Stimulated activated CD4-positive, alpha-beta T cell treated with anti-CD3 and anti-CD28 coated beads, Interleukin-1b, Interleukin-23, amount 100 ng/mL, for 48 hours (primary cell): ENCODE results near the gene SP9.

Experiments
- DNase-seq: peaks from one replicate; pipeline ENCODE4 v3.0.0-alpha.2; 2020

Gene SP9

DNA sequence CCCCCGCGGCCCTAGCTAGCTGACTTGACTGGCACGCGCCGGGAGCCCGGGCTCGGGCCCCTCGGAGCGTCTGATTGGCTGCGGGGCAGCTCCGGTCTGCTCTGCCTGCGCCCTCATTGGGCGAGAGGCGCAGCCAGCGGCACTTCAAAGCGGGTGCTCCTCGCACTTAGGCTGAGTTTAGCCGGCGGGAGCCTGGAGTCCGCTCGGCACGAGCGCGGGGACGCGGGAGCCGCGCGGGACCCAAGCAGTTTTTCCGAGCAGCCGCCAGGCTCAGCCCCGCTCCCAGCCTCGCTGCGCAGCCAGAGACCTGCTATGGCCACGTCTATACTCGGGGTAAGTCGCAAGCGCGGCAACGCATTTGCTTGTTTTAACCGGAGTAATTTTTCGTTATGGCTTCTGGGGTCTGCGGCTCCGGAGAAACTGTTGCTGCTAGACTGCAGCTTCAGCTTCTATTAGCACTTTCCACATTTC, at the start of gene SP9:
Gene SP9, plus strand, starts transcription at position 174 of the 471 bp plus-strand sequence. Its CDS starts 139 bp downstream, at position 313.
- no peak for DNase-seq

- no peak for DNase-seq
Measured at GRCh38 chr2:174286172-174286571, 48.6 kb upstream of the SP9 start.

DNA sequence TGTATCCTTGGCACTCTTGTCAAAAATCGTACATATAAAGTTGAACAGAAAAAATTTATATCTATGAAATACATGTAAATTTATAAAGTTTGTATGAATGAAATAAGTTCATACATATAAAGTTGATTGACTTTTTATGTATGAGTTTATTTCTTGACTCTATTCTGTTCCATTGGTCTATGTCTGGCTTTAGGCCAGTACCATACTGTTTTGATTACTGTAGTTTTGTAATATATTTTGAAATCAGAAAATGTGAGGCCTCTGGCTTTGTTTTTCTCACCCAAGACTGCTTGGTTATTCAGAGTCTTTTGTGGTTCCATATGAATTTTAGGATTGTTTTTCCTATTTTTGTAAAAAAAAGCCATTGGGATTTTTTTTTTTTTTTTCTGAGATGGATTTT, 41.8 kb upstream of the SP9 start:
- DNase-seq, result no peak

DNA sequence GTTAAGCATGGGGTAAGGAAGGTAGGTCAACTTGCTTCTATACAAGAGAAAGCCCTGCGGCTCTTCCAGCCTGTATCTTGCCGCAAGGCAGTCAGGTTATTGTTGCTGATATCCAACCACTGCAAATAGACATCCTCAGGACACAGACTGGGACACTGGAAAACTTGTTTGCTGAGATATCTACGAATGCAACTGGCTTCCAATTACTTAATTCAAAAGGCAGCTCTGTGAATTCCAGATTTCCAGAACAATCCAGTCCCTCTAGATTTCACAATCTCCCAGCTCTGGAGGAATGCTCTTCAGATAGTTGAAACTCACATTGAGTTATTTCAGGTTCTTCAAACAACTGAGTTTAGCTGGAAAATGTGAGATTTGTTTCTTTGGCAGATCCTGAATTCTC, 34.6 kb upstream of the SP9 start:
- no peak for DNase-seq

DNA sequence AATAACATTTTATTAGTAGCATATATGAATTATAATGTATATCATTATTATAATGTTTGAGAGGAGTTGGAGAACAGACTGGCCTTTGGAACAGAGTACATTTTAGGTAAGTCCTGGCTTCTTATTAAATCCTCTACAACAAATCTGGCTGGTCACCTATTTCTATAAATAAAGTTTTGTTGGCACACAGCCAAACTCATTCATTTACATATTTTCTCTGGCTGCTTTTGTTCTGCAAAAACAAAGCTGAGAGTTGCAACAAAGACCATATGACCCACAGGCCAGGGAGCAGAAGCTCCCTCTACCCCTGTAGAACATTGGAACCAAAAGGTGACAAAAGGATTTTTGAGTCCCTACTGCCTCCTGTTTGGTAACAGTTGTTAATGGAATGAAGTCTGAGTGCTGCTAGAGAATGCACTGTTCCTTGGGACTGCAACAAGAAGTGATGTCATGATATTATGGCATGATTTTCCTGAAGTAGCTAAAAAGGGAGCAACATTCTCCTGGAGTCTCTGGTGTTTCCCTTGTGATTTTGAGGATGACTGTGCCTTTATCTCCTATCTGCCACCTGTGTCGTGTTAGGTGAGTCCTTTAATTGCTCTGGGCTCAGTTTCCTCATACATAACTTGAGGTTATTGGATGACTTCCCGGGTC, 22.0 kb upstream of the SP9 start:
- no peak for DNase-seq

DNA sequence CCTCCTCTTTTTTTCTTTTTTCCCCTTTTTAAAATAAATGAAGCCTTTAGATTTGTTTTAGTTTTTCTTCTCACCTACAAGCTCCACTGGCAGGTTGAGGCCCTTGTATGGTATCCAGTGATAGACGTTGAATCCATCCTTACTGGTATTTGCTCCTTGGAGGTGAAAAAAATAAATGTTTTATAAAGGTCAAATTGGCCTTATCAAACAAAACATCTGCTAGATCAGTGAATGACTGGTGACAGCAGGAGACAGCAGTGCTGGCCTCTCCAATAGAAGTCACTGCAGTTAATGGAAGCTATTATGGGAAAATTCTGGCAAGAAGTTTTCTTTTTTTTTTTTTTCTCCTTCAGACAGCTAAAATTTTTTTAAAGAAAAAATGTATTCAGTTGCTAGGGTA, 12.6 kb upstream of the SP9 start:
- no peak for DNase-seq

DNA sequence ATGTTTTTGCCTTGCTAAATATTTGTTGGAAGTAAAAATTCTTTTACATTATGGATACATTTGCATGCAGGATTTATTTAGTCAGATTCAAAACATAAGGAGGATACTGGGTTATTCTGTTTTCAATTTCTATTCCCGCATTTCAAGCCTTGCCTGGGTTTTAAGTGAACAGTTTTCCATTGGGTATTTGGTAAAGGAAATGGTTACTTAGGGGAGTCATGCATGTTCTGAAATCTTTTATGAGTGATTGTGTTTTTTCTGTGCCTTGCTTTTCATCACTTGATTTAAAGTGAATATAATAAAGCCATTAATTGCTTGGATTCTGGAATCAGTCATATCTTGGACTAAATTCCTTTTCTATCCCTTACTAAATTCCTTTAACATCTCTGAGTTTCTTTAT, 12.0 kb upstream of the SP9 start:
- DNase-seq, result no peak

GRCh38 chr2:174324530-174324929, 10.2 kb upstream of the SP9 start:
- no peak for DNase-seq

- no peak for DNase-seq
Measured at GRCh38 chr2:174325373-174326160, 9.2 kb upstream of the SP9 start.

GRCh38 chr2:174326161-174327020, 8.4 kb upstream of the SP9 start:
- no peak for DNase-seq

DNA sequence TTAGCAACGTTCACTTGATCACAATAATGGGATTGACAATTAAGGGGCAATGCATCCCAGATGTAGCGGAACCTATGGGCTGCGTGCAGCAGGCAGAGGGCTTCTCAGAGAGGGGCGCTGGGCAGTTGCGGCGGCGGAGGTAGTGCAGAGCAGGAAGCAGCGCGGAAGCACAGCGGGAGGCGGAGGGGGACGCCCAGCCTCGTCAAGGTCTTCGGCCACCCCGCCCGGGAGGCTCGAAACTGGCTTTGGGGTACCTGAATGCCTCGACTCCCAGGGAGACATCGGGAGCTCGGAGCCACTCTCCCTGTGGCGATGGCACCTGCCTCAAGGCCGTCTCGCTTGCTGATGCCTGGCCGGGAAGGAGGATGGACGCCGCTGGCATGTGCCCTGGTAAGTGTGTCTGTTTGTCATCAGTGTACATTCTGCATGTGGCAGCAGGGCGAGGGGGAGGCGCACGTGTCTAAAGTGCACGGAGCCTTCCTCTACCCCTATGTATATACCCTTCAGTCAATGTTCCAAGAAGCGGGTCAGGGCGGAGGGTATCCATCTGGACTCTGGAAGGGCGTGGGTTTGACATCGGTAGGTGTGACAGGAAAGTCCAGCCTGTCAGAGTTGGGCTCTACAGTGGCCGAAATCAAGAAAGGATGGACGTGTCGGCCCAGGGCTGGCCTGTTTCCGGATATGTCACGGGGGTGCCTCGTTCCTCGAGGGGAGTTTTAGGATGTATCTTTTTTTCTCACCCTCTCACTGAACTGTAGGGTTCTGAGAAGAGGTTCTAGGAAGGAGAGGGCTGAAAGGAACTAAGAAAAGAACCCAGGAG, 7.5 kb upstream of the SP9 start:
- DNase-seq, result no peak

DNA sequence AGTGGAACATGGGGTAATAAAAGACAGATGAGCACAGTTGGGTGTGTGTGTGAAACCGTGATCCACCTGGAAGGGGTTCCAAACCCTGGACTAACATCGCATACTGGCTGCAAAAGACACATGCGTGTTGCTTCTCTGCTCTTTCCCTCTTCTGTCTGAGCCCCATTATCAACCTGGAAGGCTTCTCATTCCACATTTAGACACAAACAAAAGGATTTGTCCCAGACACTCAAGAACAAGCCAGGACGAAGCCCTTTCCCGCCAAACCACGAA, 7.0 kb upstream of the SP9 start:
- no peak for DNase-seq

GRCh38 chr2:174328114-174328960, 6.4 kb upstream of the SP9 start:
- DNase-seq, result no peak

DNA sequence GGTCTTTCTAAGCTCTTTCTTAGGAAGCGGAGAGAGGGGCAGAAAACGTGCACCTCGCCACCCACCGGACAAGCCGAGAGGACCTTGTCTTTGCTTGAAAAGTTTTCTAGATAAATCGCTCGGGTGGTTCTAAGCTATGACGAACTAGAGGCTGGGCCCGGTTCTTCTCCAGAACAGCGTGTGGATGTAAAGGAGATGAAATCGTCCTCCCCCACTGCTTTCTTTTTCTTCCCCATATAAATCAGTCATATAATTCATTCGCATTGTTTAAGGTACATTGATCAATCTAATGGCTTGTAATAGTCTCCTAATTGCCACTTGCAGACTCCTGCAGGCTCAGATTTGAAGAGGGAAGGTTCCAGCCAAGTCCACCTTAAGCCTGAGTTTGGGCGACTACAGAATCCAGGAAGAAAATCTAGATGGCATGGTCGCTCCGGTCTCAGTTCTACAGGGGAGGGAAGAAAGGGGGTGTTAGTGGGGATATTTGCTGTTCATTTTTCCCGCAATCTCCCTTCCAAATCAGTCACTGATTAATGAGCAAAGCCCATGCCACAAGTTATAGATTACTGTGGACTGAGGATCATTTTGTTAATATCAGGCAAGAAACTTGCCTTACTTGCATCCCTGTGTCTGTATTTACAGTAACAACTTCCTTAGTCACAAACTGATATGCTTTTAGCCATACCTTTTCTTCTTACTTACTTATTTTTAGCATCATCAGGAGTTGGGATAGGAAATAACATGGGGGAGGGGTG, 5.6 kb upstream of the SP9 start:
- DNase-seq, result no peak

- no peak for DNase-seq
Measured at GRCh38 chr2:174330945-174331594, 3.7 kb upstream of the SP9 start.

GRCh38 chr2:174331595-174332216, 3.0 kb upstream of the SP9 start:
- no peak for DNase-seq

GRCh38 chr2:174332217-174332963, 2.4 kb upstream of the SP9 start:
- DNase-seq, result no peak

- no peak for DNase-seq
Measured at GRCh38 chr2:174333017-174333371, 1.8 kb upstream of the SP9 start.
